Pancreas (tissue), 10 donors: ENCODE results near the gene RBMS3. TPM values are rescaled to one million over a fixed set of nuclear protein-coding genes. Genes with fewer than 3 reads are reported as not detected.
A peak's percentile ranks its signal among the peaks of the same experiment; 100 is the strongest.
"Not testable (repeated sequence)": the region's sequence is repeated elsewhere in the genome, so short reads cannot be mapped to it uniquely, and the experiment has no call there.

Experiments
- ATAC-seq, 4 donors: fragments of 200-7000 bp; cut with Tn5 transposase; one replicate each; pipeline versions ENCODE4 v1.8.0 to v1.9.1; 2020; ENCODE audit warnings: mild to moderate bottlenecking in 4 of 4, moderate library complexity in 4 of 4
- DNase-seq, 6 donors: peaks; one replicate each; pipeline ENCODE4 v3.0.0-alpha.2; 2020
- FAIRE-seq: peaks from 2 replicates; lab custom pipeline; 2012; peaks lifted over from hg19 to GRCh38; lab: Jason Lieb, UNC
- H3K27ac ChIP-seq, 4 donors: fragments of 200-600 bp; sonication (generic); 1 replicate in 3 of 4; 2 replicates in 1 of 4; pipeline versions ENCODE4 v1.5.0 to v1.8.0; 2020
- H3K27me3 ChIP-seq, 4 donors: fragments of 200-600 bp; one replicate each; pipeline ENCODE4 v1.8.0; 2021
- H3K36me3 ChIP-seq, 3 donors: fragments of 200-600 bp; sonication (generic) in 1 of 3; one replicate each; pipeline versions ENCODE4 v1.5.0 to v1.8.0; 2020 to 2021
- H3K4me1 ChIP-seq, 3 donors: fragments of 200-600 bp; one replicate each; pipeline ENCODE4 v1.8.0; 2021
- H3K4me3 ChIP-seq, 4 donors: fragments of 200-600 bp; sonication (generic) in 2 of 4; one replicate each; pipeline versions ENCODE4 v1.5.0 to v1.8.0; 2020 to 2021
- H3K9me3 ChIP-seq, 4 donors: fragments of 200-600 bp; one replicate each; pipeline ENCODE4 v1.8.0; 2021
- WGBS, 2 donors: extraction: QIAGEN DNeasy Blood & Tissue Kit; methylation state at CpG; one replicate each; pipeline ENCODE4 v1.1.7; 2013; 5-methylcytosine and 5-hydroxymethylcytosine counted together
- intact Hi-C, 3 donors: fragments of 100-400 bp; cut with DNase I; formaldehyde crosslinking; loops; one replicate each; pipeline versions ENCODE4 v1.11.1 to v1.14.2; 2022
- polyA plus RNA-seq, 2 donors: library from polyadenylated mRNA; stranded (reverse); fragments of 200-250 nt; gene quantifications; one replicate each; pipeline ENCODE4 v1.2.3, GENCODE V29; 2013
- total RNA-seq, 6 donors: library from RNA; stranded (reverse); fragmentation: NEBNext Ultra II Directional in 4 of 6; extraction: Animal tissue kit (Norgen Biotek cat#: 25700) in 4 of 6; gene quantifications; one replicate each; pipeline versions ENCODE4 v1.2.1 to v1.2.4, GENCODE V29; 2021 to 2023
- TF ChIP-seq, protein P1 (sequence below), 4 donors: fragments of 200-600 bp; sonication (generic) in 3 of 4; IDR thresholded peaks; one replicate each; pipeline versions ENCODE4 v1.5.0 to v1.8.0; 2021; ENCODE audit warnings: antibody characterized with exemption in 4 of 4
- donor health status: healthy with polysubstance abuse.
- donor health status: DM: no; HTN: no; CAD: no; lungs with moderate emphysema.
- donor health status: DM: no; HTN: no; CAD: no.
- donor health status: control.
- donor health status: control.
- donor health status: Bipolar disorder and iron deficiency.
- donor health status: DM: yes; HTN: yes; CAD: no.
- donor health status: DM: no; HTN: no; CAD: no.
- donor health status: DM: no; HTN: no; CAD: no.
- donor health status: DM: yes; HTN: yes; CAD: no.

Gene RBMS3
- total and polyA plus RNA-seq, 8 donors: 4.0 to 10.0 (median 6.6) TPM

DNA sequence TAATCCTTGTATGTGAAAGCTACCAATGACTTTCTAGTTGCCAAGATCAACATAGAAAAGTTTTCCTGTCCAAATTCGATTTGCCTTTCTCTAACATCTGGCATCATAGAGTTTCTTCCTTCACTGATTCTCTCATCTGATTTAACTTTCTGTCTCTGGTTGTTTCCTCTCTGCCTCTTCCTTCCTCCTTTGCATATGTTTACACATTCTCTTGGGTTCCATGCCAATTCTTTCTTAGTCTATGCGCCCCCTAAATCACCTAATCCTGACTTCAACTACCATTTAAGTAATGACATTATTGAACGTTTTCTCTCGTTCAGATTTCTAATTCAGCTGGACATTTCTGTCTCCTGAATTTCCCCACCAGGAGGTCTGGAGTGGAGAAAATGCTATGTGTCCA lies 763.6 kb downstream of the RBMS3 start:
- no peak overlapping the region for H3K27ac ChIP-seq
- no peaks in the 10 kb centered on the region for H3K4me1 ChIP-seq
- H3K27me3 ChIP-seq: no peaks in the 10 kb centered on the region
- H3K9me3 ChIP-seq: no peaks in the 10 kb centered on the region
- FAIRE-seq (no peak), DNase-seq (no peak), ATAC-seq (no peak)
- no peak overlapping the region for H3K4me3 ChIP-seq
- TF ChIP-seq, protein P1, sequence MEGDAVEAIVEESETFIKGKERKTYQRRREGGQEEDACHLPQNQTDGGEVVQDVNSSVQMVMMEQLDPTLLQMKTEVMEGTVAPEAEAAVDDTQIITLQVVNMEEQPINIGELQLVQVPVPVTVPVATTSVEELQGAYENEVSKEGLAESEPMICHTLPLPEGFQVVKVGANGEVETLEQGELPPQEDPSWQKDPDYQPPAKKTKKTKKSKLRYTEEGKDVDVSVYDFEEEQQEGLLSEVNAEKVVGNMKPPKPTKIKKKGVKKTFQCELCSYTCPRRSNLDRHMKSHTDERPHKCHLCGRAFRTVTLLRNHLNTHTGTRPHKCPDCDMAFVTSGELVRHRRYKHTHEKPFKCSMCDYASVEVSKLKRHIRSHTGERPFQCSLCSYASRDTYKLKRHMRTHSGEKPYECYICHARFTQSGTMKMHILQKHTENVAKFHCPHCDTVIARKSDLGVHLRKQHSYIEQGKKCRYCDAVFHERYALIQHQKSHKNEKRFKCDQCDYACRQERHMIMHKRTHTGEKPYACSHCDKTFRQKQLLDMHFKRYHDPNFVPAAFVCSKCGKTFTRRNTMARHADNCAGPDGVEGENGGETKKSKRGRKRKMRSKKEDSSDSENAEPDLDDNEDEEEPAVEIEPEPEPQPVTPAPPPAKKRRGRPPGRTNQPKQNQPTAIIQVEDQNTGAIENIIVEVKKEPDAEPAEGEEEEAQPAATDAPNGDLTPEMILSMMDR (IDR thresholded peaks at IDR 0.05): no peak
- intact Hi-C loops: no loop called here
- 29 to 48% methylated on average over 4 of the region's 4 CpGs for whole genome bisulfite sequencing, 2 donors
- H3K36me3 ChIP-seq: no peaks in the 10 kb centered on the region

DNA sequence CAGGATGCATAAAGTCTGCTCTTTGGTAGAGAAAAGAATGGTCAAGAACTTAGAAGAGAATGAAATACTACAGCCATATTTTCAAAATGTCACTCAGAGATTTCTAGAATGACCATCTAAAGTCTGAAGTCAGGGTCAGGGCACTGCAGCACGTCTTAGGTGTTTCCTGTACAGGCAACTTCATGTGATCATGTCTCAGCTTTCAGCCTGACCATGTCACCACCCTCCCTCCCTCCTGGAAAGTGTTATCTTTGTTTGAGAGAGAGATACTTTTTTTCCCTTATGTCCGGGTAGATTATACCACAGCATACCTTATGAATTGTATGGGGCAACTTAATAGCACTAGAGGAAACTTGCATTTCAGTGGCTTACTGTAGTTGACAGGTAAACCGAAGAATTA lies 767.6 kb downstream of the RBMS3 start:
- WGBS, 2 donors: 50 to 62% methylated on average over 3 of the region's 3 CpGs
- H3K4me3 ChIP-seq: no peak overlapping the region
- H3K9me3 ChIP-seq: no peaks in the 10 kb centered on the region
- ATAC-seq: no peak
- intact Hi-C loops: no loop called here
- DNase-seq: no peak
- TF ChIP-seq, protein P1 (IDR thresholded peaks at IDR 0.05): no peak
- no peaks in the 10 kb centered on the region for H3K36me3 ChIP-seq
- no peak overlapping the region for H3K27ac ChIP-seq
- no peak for FAIRE-seq
- no peaks in the 10 kb centered on the region for H3K4me1 ChIP-seq
- no peaks in the 10 kb centered on the region for H3K27me3 ChIP-seq

DNA sequence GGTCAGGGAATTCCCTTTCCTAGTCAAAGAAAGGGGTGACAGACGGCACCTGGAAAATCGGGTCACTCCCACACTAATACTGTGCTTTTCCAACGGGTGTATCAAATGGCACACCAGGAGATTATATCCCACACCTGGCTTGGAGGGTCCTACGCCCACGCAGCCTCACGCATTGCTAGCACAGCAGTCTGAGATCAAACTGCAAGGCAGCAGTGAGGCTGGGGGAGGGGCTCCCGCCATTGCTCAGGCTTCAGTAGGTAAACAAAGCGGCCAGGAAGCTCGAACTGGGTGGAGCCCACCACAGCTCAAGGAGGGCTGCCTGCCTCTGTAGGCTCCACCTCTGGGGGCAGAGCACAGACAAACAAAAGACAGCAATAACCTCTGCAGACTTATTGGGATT lies 769.2 kb downstream of the RBMS3 start:
- H3K27me3 ChIP-seq, H3K4me1 ChIP-seq, FAIRE-seq, intact Hi-C loops, H3K9me3 ChIP-seq, H3K36me3 ChIP-seq, ATAC-seq, H3K4me3 ChIP-seq, H3K27ac ChIP-seq: not testable (repeated sequence)
- DNase-seq: peak in 1 of 6 donors; percentile 11
- whole genome bisulfite sequencing, 2 donors: 72 to 85% methylated on average over 9 of the region's 9 CpGs

DNA sequence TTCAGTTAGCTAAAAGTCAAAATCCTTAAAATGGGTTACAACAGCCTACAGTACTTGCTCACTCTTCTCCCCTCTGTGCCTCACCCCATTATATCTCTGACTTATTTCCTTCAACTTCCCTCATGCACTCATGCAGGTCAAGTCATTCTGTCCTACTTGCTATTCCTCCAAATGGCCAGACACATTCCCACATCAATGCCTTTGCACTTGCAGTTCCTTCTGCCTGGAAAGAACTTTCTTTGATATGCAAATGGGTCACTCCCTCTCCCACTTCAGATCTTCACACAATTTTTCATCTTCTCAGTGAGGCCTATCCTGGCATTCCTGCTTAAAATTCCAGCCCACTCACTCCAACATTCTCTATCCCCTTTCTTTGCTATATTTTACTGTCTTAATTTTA lies 778.4 kb downstream of the RBMS3 start:
- intact Hi-C loops: no loop called here
- FAIRE-seq: no peak
- H3K27me3 ChIP-seq: no peaks in the 10 kb centered on the region
- no peaks in the 10 kb centered on the region for H3K36me3 ChIP-seq
- TF ChIP-seq, protein P1 (IDR thresholded peaks at IDR 0.05): no peak
- DNase-seq: no peak
- no peak overlapping the region for H3K27ac ChIP-seq
- H3K4me1 ChIP-seq: no peaks in the 10 kb centered on the region
- no peaks in the 10 kb centered on the region for H3K9me3 ChIP-seq
- no peak overlapping the region for H3K4me3 ChIP-seq
- ATAC-seq: no peak
